ENCODE data around the gene DOC2B. TPM values are rescaled to one million over a fixed set of nuclear protein-coding genes. Genes with fewer than 3 reads are reported as not detected.
"Not testable (repeated sequence)": the region's sequence is repeated elsewhere in the genome, so short reads cannot be mapped to it uniquely, and the experiment has no call there.

DOC2B gene
- total and polyA plus RNA-seq, 12 donors: 2.6 to 15.7 (median 5.9) TPM

- Histone ChIP-seq H3K9me3 (replicated peaks in 1 of 3) (no peaks in the 10 kb centered on the region), H3K27me3 (no peaks in the 10 kb centered on the region), H3K27ac (no peak overlapping the region), H3K4me3 (no peak overlapping the region), H3K4me1 (replicated peaks in 1 of 2) (no peaks in the 10 kb centered on the region), H3K36me3 (replicated peaks in 1 of 2) (no peaks in the 10 kb centered on the region)
- DNase-seq: peak in 1 of 7 donors; percentile 8
- TF ChIP-seq POLR2A (IDR thresholded peaks at IDR 0.05): no peak
- no peak for TF ChIP-seq CTCF (IDR thresholded peaks at IDR 0.05)
- intact Hi-C loops (cut with DNase I): no loop called here
- WGBS, 4 donors: 78 to 98% (median 92%) methylated on average over 4 to 8 of the region's 8 CpGs
Measured at GRCh38 chr17:222172-222571, 40.7 kb upstream of the DOC2B start.

- H3K27me3 ChIP-seq: no peaks in the 10 kb centered on the region
- DNase-seq: peak in 3 of 7 donors; percentile 2 to 12 (median 11)
- WGBS, 4 donors: 92 to 93% (median 93%) methylated on average over 6 to 10 of the region's 10 CpGs
- no peaks in the 10 kb centered on the region for H3K36me3 ChIP-seq (replicated peaks in 1 of 2)
- no peaks in the 10 kb centered on the region for H3K4me1 ChIP-seq (replicated peaks in 1 of 2)
- H3K9me3 ChIP-seq (replicated peaks in 1 of 3): no peaks in the 10 kb centered on the region
- no peak overlapping the region for H3K4me3 ChIP-seq
- TF ChIP-seq POLR2A (IDR thresholded peaks at IDR 0.05) (no peak), CTCF (IDR thresholded peaks at IDR 0.05) (no peak)
- H3K27ac ChIP-seq: no peak overlapping the region
- intact Hi-C loops (cut with DNase I): no loop called here
Measured at GRCh38 chr17:219696-220095, 38.2 kb upstream of the DOC2B start.

GRCh38 chr17:218432-219110, 37.1 kb upstream of the DOC2B start:
- H3K9me3 ChIP-seq (replicated peaks in 1 of 3): no peaks in the 10 kb centered on the region
- TF ChIP-seq POLR2A (IDR thresholded peaks at IDR 0.05) (no peak), CTCF (IDR thresholded peaks at IDR 0.05) (no peak)
- H3K4me1 ChIP-seq (replicated peaks in 1 of 2): no peaks in the 10 kb centered on the region
- DNase-seq: peak in 3 of 7 donors; percentile 6 to 10 (median 9)
- H3K27ac ChIP-seq: no peak overlapping the region
- H3K36me3 ChIP-seq (replicated peaks in 1 of 2): no peaks in the 10 kb centered on the region
- H3K27me3 ChIP-seq: no peaks in the 10 kb centered on the region
- 57 to 71% (median 66%) methylated on average over 6 to 8 of the region's 8 CpGs for WGBS, 4 donors
- intact Hi-C loops (cut with DNase I): no loop called here
- H3K4me3 ChIP-seq: no peak overlapping the region

- Histone ChIP-seq H3K4me1 (replicated peaks in 1 of 2) (no peaks in the 10 kb centered on the region), H3K27ac (no peak overlapping the region), H3K36me3 (replicated peaks in 1 of 2) (no peaks in the 10 kb centered on the region), H3K4me3 (no peak overlapping the region), H3K27me3 (no peaks in the 10 kb centered on the region), H3K9me3 (replicated peaks in 1 of 3) (no peaks in the 10 kb centered on the region)
- WGBS, 4 donors: 30 to 78% (median 54%) methylated on average over 2 of the region's 2 CpGs
- intact Hi-C loops (cut with DNase I): no loop called here
- peak in 1 of 7 donors; percentile 1 for DNase-seq
- TF ChIP-seq POLR2A (IDR thresholded peaks at IDR 0.05) (no peak), CTCF (IDR thresholded peaks at IDR 0.05) (no peak)
Measured at GRCh38 chr17:216625-217024, 35.2 kb upstream of the DOC2B start.

GRCh38 chr17:215563-216478, 34.4 kb upstream of the DOC2B start:
- DNase-seq: peak in 3 of 7 donors; percentile 14 to 83 (median 41)
- Histone ChIP-seq H3K4me3 (peak overlapping the region in 1 of 4 donors; percentile 19), H3K27ac (peak overlapping the region in 1 of 5 donors; percentile 19)
- H3K27me3 ChIP-seq; H3K4me1 ChIP-seq (replicated peaks in 1 of 2); intact Hi-C loops (cut with DNase I); H3K9me3 ChIP-seq (replicated peaks in 1 of 3); H3K36me3 ChIP-seq (replicated peaks in 1 of 2): not testable (repeated sequence)
- WGBS, 4 donors: 38 to 93% (median 66%) methylated on average over 9 to 25 of the region's 29 CpGs
